ENCODE data around the gene TEX10. TPM values are rescaled to one million over a fixed set of nuclear protein-coding genes. Genes with fewer than 3 reads are reported as not detected.

TEX10 gene
- total and polyA plus RNA-seq, 2 of the 4 experiments (the other 2 are of a cell fraction) = 16.2 to 43.9 TPM

DNA sequence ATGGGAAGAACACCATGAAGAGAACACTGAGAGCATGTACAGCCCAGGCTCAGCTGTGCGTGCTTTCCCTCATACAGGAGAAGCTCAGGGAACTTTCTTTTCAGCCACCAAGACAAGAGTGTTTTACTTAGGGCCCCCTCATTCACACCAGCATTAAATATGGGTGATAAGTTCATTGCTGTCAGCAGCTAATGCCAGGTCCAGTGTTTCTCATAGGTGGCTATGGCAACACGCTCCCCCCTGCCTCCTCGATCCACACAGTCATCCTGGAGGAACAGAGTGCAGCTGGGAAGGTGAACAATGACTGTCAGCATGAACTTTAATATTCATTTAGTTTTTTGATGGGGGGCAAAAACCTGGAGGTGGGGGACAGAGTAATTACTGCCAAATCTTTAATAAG is 54.4 kb downstream of the TEX10 start:
- Histone ChIP-seq H3K79me1 (ENCODE audit: low read depth in 1 of 2, low read length in 2 of 2) (peaks cover 21 to 39% of the 10 kb centered on the region in 2 experiments), H3K4me2 (ENCODE audit: low read depth, low read length) (no peak overlapping the region), H3K23ac (ENCODE audit: low read depth, low read length) (no peak overlapping the region), H4K20me1 (ENCODE audit: insufficient read depth, low read length) (peaks cover 5% of the 10 kb centered on the region), H3K4me3 (ENCODE audit: insufficient read depth, low read depth, low read length) (no peak overlapping the region), H3K9me1 (ENCODE audit: insufficient read depth, low read length) (peaks cover 14% of the 10 kb centered on the region; the same call in 1 of the 2 replicates), H2BK120ac (ENCODE audit: low read depth, low read length) (no peak overlapping the region), H2AK5ac (ENCODE audit: low read depth, low read length) (no peak overlapping the region), H4K5ac (ENCODE audit: low read depth, low read length) (no peak overlapping the region), H3K36me3 (ENCODE audit: control insufficient read depth, insufficient read depth, low read length) (peaks cover 47% of the 10 kb centered on the region), H3K27ac (ENCODE audit: insufficient read depth, low read length) (no peak overlapping the region), H3K4ac (ENCODE audit: low read depth, low read length) (no peak overlapping the region), H4K8ac (ENCODE audit: low read depth in 2 of 2, low read length in 2 of 2) (no peak overlapping the region), H2AK9ac (replicated peaks; ENCODE audit: low read depth, low read length, poor library complexity) (no peak overlapping the region), H2BK15ac (ENCODE audit: low read depth, low read length) (no peak overlapping the region), H3K4me1 (ENCODE audit: control insufficient read depth, insufficient read depth, low read length) (no peaks in the 10 kb centered on the region), H4K91ac (ENCODE audit: insufficient read depth, low read depth, low read length) (no peak overlapping the region), H2BK5ac (ENCODE audit: low read depth, low read length, poor library complexity, severe bottlenecking) (no peak overlapping the region), H3K18ac (ENCODE audit: low read depth, low read length) (no peak overlapping the region), H3K27me3 (ENCODE audit: control insufficient read depth, insufficient read depth, low read length) (no peaks in the 10 kb centered on the region), H3K14ac (replicated peaks; ENCODE audit: low read depth, low read length) (no peak overlapping the region), H3K56ac (ENCODE audit: extremely low read depth, insufficient read depth, low read length) (no peak overlapping the region), H3K9ac (ENCODE audit: low read depth, low read length) (no peak overlapping the region), H2AFZ (replicated peaks; ENCODE audit: low read length, poor library complexity) (no peak overlapping the region), H3K9me3 (ENCODE audit: control insufficient read depth, insufficient read depth, low read length) (no peaks in the 10 kb centered on the region), H2BK20ac (ENCODE audit: low read depth, low read length) (no peak overlapping the region)
- in situ Hi-C loops (cut with MboI; ENCODE audit: low sequenced_read_pairs) (no loop called here), dilution Hi-C loops (cut with HindIII; ENCODE audit: low sequenced_read_pairs, unreplicated experiment) (no loop called here), intact Hi-C loops (cut with micrococcal nuclease) (loop anchor here (10.0 kb wide), 1 partner anchor 174 kb away; no protein-coding TSS in a partner anchor)
- TF ChIP-seq RCOR1 (IDR thresholded peaks at IDR 0.05; ENCODE audit: insufficient replicate concordance, low read length) (no peak), MXI1 (IDR thresholded peaks at IDR 0.05; ENCODE audit: borderline replicate concordance, low read depth, low read length) (no peak), NFE2L2 (IDR thresholded peaks at IDR 0.05; ENCODE audit: low read depth, low read length) (no peak)
- TF ChIP-seq, protein P1, sequence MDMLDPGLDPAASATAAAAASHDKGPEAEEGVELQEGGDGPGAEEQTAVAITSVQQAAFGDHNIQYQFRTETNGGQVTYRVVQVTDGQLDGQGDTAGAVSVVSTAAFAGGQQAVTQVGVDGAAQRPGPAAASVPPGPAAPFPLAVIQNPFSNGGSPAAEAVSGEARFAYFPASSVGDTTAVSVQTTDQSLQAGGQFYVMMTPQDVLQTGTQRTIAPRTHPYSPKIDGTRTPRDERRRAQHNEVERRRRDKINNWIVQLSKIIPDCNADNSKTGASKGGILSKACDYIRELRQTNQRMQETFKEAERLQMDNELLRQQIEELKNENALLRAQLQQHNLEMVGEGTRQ (IDR thresholded peaks at IDR 0.05; ENCODE audit: low read depth, low read length) = no peak
- no peak for DNase-seq
- BruUV-seq (replicated peaks) = no TSS peak
- ChIA-PET POLR2A (ENCODE audit: unreplicated experiment) (no interaction called here), CTCF (no interaction called here)
- no CpG with 5 or more reads among the region's 3 CpGs for WGBS, 2 experiments (ENCODE audit: extremely low coverage in 2 of 2, insufficient read length in 1 of 2)
- no peak for ATAC-seq (ENCODE audit: low read depth)

Data from IMR-90 (cell line).